IPS DF 19.7 (cell line): ENCODE data around the gene TAS1R3.

Experiments used
- DNase-seq: peaks from one replicate; pipeline ENCODE4 v3.0.0-alpha.2; 2013; ENCODE audit warnings: low read depth, low spot score

Gene TAS1R3

GRCh38 chr1:1324084-1324523 is 7.0 kb upstream of the TAS1R3 start:
- no peak for DNase-seq

DNA sequence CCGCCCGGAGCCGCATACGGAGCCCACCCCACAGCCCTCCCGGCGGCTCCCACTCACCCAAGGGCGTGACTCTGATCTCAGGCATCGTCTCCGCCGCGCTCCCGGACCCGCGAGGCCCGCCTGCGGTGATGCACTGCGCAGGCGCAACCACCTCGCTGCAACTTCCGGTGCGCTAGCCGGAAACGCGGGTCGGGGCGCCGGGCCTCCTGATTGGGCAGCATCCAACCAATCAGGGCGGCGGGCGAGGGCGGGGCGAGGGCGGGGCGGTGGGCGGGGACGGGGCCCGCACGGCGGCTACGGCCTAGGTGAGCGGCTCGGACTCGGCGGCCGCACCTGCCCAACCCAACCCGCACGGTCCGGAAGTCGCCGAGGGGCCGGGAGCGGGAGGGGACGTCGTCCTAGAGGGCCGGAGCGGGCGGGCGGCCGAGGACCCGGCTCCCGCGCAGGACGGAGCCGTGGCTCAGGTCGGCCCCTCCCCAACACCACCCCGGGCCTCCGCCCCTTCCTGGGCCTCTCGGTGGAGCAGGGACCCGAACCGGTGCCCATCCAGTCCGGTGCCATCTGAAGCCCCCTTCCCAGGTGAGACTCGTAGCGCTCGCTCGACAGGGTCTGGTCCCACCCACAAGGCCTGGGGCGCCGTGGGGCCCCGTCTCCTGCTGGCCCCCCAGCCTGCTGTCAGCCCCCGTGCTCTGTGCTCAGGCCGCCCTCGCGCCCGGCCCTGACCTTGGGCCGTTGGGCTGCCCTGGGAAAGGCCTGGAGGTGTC is 6.4 kb upstream of the TAS1R3 start, which contains the start of the genes CPTP and INTS11:
Gene CPTP (plus strand): TSS at position 279 of the 764 bp plus-strand sequence. CDS start 2,109 bp downstream, outside the sequence.
Gene INTS11 (minus strand): TSS at position 137 of the 764 bp plus-strand sequence. CDS start 52 bp downstream, at position 85.
- no peak for DNase-seq

GRCh38 chr1:1325288-1326074 is 5.6 kb upstream of the TAS1R3 start:
- DNase-seq: no peak

DNA sequence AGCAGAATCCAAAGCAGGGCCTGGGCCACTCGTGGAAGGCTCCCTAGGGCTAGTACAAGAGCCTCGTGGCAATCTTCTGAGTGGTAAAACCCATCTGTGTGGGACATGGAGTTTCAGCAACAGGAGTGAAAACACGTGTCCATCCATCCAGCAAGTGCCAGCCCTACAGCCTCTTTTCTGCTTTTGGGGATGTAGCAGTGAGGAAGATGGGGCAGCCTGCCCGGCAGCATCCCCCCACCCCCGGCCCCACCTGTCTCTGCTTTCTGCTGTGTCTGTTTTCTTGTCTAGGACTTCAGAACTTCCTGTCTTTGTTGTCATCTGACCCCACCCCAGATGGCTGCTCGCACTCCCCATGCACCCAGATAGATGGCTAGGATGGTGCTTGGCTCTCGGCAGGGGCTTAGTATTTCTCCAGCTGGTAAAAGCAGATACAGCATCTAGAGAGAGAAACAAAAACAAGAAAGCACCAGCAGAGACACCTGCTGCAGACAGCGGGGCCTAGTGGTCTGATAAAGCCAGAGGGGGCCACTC is 4.9 kb upstream of the TAS1R3 start:
- no peak for DNase-seq

- DNase-seq: no peak
These were observed 3.8 kb upstream of the TAS1R3 start for GRCh38 chr1:1327291-1327690.

GRCh38 chr1:1328254-1328653 is 2.8 kb upstream of the TAS1R3 start:
- no peak for DNase-seq

DNA sequence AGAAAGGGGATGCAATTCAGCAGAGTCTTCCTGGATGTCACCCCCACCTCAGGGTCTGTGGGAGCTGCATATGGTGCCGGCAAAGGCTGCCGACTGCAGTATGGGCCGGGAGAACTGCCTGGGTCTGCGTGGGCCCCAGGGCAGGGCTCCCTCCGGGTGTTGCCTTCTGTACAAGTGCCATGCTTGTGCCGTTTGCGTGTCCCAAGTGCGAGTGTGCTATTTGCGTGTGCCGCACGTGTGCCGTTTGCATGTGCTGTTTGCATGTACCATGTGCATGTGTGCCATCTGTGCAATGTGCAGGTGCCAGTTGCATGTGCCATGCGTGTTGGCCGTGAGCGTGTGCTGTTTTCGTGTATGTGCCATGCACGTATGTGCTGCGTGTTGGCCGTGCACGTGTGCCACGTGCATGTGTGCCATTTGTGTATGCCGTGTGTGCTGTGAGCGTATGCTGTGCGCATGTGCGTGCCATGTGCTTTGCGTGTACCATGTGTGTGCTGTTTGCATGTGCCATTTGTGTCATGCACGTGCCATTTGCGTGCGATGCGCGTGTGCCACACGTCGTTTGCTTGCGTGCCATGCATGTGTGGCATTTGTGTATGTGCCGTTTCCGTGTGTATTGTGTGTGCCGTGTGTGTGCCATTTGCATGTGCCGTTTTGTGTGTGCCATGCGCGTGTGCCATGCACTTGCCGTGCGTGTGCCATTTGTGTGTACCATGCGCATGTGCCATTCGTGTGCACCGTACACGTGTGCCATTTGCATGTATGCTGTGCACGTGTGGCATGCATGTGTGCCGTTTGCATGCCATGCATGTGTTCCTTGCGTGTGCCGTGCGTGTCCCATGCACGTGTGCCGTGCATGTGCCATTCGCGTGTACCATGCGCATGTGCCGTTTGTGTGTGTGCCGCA is 1.5 kb upstream of the TAS1R3 start:
- no peak for DNase-seq

GRCh38 chr1:1330366-1331067 is 563 bp upstream of the TAS1R3 start:
- no peak for DNase-seq

- no peak for DNase-seq
These were observed 1.1 kb downstream of the TAS1R3 start for GRCh38 chr1:1332031-1332755.

DNA sequence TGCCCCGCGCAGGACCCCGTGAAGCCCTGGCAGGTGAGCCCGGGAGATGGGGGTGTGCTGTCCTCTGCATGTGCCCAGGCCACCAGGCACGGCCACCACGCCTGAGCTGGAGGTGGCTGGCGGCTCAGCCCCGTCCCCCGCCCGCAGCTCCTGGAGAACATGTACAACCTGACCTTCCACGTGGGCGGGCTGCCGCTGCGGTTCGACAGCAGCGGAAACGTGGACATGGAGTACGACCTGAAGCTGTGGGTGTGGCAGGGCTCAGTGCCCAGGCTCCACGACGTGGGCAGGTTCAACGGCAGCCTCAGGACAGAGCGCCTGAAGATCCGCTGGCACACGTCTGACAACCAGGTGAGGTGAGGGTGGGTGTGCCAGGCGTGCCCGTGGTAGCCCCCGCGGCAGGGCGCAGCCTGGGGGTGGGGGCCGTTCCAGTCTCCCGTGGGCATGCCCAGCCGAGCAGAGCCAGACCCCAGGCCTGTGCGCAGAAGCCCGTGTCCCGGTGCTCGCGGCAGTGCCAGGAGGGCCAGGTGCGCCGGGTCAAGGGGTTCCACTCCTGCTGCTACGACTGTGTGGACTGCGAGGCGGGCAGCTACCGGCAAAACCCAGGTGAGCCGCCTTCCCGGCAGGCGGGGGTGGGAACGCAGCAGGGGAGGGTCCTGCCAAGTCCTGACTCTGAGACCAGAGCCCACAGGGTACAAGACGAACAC is 1.8 kb downstream of the TAS1R3 start:
- no peak for DNase-seq

DNA sequence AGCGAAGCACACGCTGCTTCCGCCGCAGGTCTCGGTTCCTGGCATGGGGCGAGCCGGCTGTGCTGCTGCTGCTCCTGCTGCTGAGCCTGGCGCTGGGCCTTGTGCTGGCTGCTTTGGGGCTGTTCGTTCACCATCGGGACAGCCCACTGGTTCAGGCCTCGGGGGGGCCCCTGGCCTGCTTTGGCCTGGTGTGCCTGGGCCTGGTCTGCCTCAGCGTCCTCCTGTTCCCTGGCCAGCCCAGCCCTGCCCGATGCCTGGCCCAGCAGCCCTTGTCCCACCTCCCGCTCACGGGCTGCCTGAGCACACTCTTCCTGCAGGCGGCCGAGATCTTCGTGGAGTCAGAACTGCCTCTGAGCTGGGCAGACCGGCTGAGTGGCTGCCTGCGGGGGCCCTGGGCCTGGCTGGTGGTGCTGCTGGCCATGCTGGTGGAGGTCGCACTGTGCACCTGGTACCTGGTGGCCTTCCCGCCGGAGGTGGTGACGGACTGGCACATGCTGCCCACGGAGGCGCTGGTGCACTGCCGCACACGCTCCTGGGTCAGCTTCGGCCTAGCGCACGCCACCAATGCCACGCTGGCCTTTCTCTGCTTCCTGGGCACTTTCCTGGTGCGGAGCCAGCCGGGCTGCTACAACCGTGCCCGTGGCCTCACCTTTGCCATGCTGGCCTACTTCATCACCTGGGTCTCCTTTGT is 2.6 kb downstream of the TAS1R3 start:
- DNase-seq: no peak

GRCh38 chr1:1334835-1335234 is 3.8 kb downstream of the TAS1R3 start:
- no peak for DNase-seq

GRCh38 chr1:1335283-1335682 is 4.2 kb downstream of the TAS1R3 start:
- no peak for DNase-seq

DNA sequence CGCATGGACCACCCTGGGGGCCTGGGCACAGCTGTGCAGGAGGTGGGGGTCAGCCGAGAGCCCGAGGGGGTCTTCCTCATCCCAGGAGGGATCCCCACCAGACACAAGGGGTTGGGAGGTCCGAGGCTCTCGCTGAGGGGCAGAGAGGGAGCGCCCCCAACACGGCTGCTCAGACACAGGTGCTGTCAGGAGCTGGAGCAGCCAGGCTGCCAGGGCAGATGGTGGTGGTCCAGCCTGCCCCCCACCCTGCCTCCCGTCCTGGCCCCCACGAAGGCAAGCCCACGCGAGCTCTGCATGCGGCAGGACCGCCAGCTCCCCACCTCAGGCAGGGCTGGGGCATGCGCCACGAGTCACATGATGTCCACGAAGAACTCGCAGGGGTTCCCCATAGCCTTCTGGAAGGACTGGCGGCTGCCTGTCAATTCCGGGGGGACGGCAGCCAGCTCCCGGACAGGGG is 4.7 kb downstream of the TAS1R3 start:
- no peak for DNase-seq

- no peak for DNase-seq
These were observed 5.4 kb downstream of the TAS1R3 start for GRCh38 chr1:1336446-1336845.

DNA sequence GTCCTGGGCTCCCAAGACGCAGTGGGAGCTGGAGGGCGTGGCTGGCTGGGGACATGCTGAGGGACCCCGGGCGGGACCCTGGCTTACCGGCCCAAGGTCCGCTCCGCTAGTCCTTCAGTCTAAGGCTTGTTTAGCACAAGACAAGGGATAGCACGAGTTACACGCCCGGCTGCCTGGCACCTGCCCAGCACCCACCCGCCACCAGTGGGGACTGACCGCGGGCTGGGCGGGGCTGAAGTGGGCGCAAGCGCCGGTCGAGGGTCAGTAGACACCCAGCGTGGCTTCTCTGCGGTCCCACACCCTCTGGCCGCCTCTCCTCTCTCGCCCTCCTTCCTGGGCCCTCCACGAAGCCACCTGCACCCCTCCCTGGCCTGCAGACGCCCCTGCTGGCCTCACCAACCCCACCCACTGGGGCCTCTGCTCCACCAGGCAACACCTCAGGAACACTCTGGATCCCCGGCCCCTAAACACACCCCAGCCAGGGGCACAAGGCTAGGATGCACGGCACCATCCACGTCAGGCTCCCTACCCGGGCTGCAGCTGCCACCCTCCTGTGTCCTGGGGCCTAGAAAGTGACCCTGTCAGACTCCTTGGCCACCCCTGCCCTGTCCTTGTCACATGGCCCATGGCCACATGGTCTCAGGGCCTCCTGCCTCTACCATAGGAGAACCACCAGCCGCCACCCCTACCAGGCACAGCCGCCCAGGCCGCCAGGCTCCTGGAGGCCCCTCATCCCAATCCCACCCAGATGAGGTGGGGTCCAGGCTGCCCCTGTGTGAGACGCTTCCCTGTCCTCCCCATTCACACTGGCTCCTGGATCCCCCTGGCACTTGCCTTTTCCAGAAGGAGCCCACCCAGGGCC is 6.1 kb downstream of the TAS1R3 start:
- no peak for DNase-seq

- no peak for DNase-seq
These were observed 6.7 kb downstream of the TAS1R3 start for GRCh38 chr1:1337793-1338147.

GRCh38 chr1:1338278-1338677 is 7.2 kb downstream of the TAS1R3 start:
- no peak for DNase-seq
